Panc1 (cell line): Measurements from ENCODE around the gene LPAR6.

Experiments used
- POLR2AphosphoS5 ChIP-seq: IDR thresholded peaks from 2 replicates; pipeline ENCODE4 v1.6.1; 2012; ENCODE audit warnings: mild to moderate bottlenecking, low read depth, low read length, moderate library complexity
- REST ChIP-seq, 2 experiments: IDR thresholded peaks; 2 replicates each; pipeline ENCODE4 v1.6.1; 2011 to 2012; ENCODE audit warnings: low read depth in 2 of 2, control low read depth in 1 of 2, low read length in 1 of 2, mild to moderate bottlenecking in 1 of 2, moderate library complexity in 1 of 2; ENCODE audit not compliant: insufficient read depth in 1 of 2
- SIN3A ChIP-seq: IDR thresholded peaks from 2 replicates; pipeline ENCODE4 v1.6.1; 2012; ENCODE audit warnings: low read depth, mild to moderate bottlenecking, low read length, moderate library complexity, borderline replicate concordance; ENCODE audit not compliant: insufficient read depth
- TCF7L2 ChIP-seq: IDR thresholded peaks from 2 replicates; pipeline ENCODE4 v1.6.1; 2011; ENCODE audit warnings: mild to moderate bottlenecking, low read depth, low read length, inconsistent platforms
- TF ChIP-seq, protein P1 (sequence below): fragments of 450-650 bp; IDR thresholded peaks from 2 replicates; pipeline ENCODE4 v1.5.1; 2017; ENCODE audit warnings: mild to moderate bottlenecking

DNA sequence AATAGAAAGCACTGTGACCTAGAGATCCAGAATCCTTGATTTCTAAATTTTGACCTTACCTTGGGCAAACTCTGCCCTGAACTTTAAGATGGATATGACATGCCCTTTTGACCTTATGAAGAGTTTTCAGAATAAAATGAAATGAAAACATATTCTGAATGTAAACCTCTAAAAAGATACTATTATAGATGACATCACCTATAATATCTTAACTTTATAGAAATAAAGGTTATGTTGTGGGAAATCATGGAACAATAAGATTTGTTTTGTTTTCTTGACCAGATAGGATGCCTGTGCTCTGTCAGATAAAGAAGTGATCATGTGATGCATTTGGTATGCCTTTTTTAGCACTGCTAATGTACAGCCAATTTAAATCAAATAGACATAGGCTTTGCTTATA lies 13.1 kb upstream of the LPAR6 start:
- TF ChIP-seq, protein P1, sequence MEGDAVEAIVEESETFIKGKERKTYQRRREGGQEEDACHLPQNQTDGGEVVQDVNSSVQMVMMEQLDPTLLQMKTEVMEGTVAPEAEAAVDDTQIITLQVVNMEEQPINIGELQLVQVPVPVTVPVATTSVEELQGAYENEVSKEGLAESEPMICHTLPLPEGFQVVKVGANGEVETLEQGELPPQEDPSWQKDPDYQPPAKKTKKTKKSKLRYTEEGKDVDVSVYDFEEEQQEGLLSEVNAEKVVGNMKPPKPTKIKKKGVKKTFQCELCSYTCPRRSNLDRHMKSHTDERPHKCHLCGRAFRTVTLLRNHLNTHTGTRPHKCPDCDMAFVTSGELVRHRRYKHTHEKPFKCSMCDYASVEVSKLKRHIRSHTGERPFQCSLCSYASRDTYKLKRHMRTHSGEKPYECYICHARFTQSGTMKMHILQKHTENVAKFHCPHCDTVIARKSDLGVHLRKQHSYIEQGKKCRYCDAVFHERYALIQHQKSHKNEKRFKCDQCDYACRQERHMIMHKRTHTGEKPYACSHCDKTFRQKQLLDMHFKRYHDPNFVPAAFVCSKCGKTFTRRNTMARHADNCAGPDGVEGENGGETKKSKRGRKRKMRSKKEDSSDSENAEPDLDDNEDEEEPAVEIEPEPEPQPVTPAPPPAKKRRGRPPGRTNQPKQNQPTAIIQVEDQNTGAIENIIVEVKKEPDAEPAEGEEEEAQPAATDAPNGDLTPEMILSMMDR: no peak
- TF ChIP-seq POLR2AphosphoS5 (no peak), SIN3A (no peak), REST (IDR thresholded peaks at IDR 0.05; ENCODE audit: insufficient read depth in 1 of 2, low read depth in 2 of 2, low read length in 1 of 2) (no peak), TCF7L2 (no peak)
